PC-3 (cell line): ENCODE results near the gene COL16A1. TPM values are rescaled to one million over a fixed set of nuclear protein-coding genes. Genes with fewer than 3 reads are reported as not detected.

Experiments
- ATAC-seq: fragments of 200-7000 bp; cut with Tn5 transposase; 2 replicates; pipeline ENCODE4 v1.9.1; 2020; ENCODE audit warnings: mild to moderate bottlenecking, moderate library complexity
- BruUV-seq: library from RNA; stranded (reverse); fragments of 400-500 nt; replicated peaks from 2 replicates; lab custom pipeline; 2021; lab: Mats Ljungman, UMichigan
- CTCF ChIA-PET: fragments of 300-600 bp; sonication (Branson Sonifier 250); formaldehyde crosslinking; loops from one replicate; lab custom pipeline; 2022; ENCODE audit warnings: antibody characterized with exemption; lab: Charles Lee
- POLR2A ChIA-PET: fragments of 300-600 bp; sonication (Branson Sonifier 250); formaldehyde crosslinking; loops from one replicate; lab custom pipeline; 2022; ENCODE audit warnings: antibody characterized with exemption; ENCODE audit not compliant: unreplicated experiment; lab: Charles Lee
- DNase-seq: peaks from one replicate; pipeline ENCODE4 v3.0.0-alpha.2; 2015
- H2AFZ ChIP-seq: fragments of 300-600 bp; sonication (generic); 2 replicates; pipeline ENCODE4 v1.6.0; 2016; ENCODE audit warnings: antibody characterized with exemption, low read length
- H3F3A ChIP-seq: fragments of 300-600 bp; sonication (generic); one replicate; pipeline ENCODE4 v1.6.0; 2017; ENCODE audit warnings: antibody characterized with exemption, low read length, control low read depth, mild to moderate bottlenecking; ENCODE audit not compliant: unreplicated experiment
- H3K27ac ChIP-seq: fragments of 300-600 bp; sonication (generic); 2 replicates; pipeline ENCODE4 v1.5.1; 2016; ENCODE audit warnings: mild to moderate bottlenecking, low read length
- H3K27me3 ChIP-seq: fragments of 300-600 bp; sonication (generic); 2 replicates; pipeline ENCODE4 v1.6.1; 2016; ENCODE audit warnings: low read length, mixed read lengths
- H3K36me3 ChIP-seq: fragments of 300-600 bp; sonication (generic); 2 replicates; pipeline ENCODE4 v1.6.1; 2016; ENCODE audit warnings: low read depth, mixed run types, low read length, mixed read lengths
- H3K4me1 ChIP-seq: fragments of 300-600 bp; sonication (generic); 2 replicates; pipeline ENCODE4 v1.5.1; 2016; ENCODE audit warnings: low read length; ENCODE audit not compliant: insufficient read depth
- H3K4me2 ChIP-seq: fragments of 300-600 bp; sonication (generic); 2 replicates; pipeline ENCODE4 v1.6.0; 2016; ENCODE audit warnings: low read length
- H3K4me3 ChIP-seq: fragments of 300-600 bp; sonication (generic); 2 replicates; pipeline ENCODE4 v1.5.1; 2016; ENCODE audit warnings: mild to moderate bottlenecking, low read length, mixed read lengths
- H3K79me2 ChIP-seq: fragments of 300-600 bp; sonication (generic); 2 replicates; pipeline ENCODE4 v1.6.1; 2017; ENCODE audit warnings: low read length, mixed read lengths
- H3K9ac ChIP-seq: fragments of 300-600 bp; sonication (generic); 2 replicates; pipeline ENCODE4 v1.6.0; 2016; ENCODE audit warnings: mild to moderate bottlenecking, low read length
- H3K9me2 ChIP-seq: fragments of 300-600 bp; sonication (generic); replicated peaks from 2 replicates; pipeline ENCODE4 v1.6.1; 2016; ENCODE audit warnings: mixed run types, low read length, mixed read lengths
- H3K9me3 ChIP-seq: fragments of 300-600 bp; sonication (generic); 2 replicates; pipeline ENCODE4 v1.6.1; 2016; ENCODE audit warnings: low read length, mixed read lengths
- H4K20me1 ChIP-seq: fragments of 300-600 bp; sonication (generic); 2 replicates; pipeline ENCODE4 v1.6.1; 2016; ENCODE audit warnings: low read length, mixed read lengths
- CTCF ChIP-seq: fragments of 300-600 bp; sonication (generic); conservative IDR thresholded peaks from 2 replicates; pipeline ENCODE4 v1.5.1; 2017; ENCODE audit warnings: antibody characterized with exemption, low read depth, mild to moderate bottlenecking, low read length
- EZH2 ChIP-seq: fragments of 300-600 bp; sonication (generic); IDR thresholded peaks from one replicate; pipeline ENCODE4 v1.6.1; 2017; ENCODE audit warnings: antibody characterized with exemption, mild to moderate bottlenecking, low read length; ENCODE audit not compliant: unreplicated experiment
- EZH2phosphoT487 ChIP-seq: fragments of 300-600 bp; sonication (generic); IDR thresholded peaks from 2 replicates; pipeline ENCODE4 v1.6.1; 2018; ENCODE audit warnings: mild to moderate bottlenecking, antibody characterized with exemption, low read length, borderline replicate concordance
- intact Hi-C: fragments of 100-400 bp; cut with micrococcal nuclease; formaldehyde crosslinking; loops from 2 replicates; pipeline ENCODE4 v1.9.0; 2023
- total RNA-seq: library from RNA; depleted of rRNA; stranded (reverse); fragments of >200 nt; gene quantifications from 2 replicates; pipeline ENCODE4 v1.2.3, GENCODE V29; 2014

Gene COL16A1
- total RNA-seq, 1 experiment from 2014 or later: 5.0 TPM

GRCh38 chr1:31685795-31686194, 18.0 kb downstream of the COL16A1 start:
- no peaks in the 10 kb centered on the region for H3K9me2 ChIP-seq
- H3F3A ChIP-seq: no peaks in the 10 kb centered on the region
- no peaks in the 10 kb centered on the region for H3K9me3 ChIP-seq
- H3K9ac ChIP-seq: no peak overlapping the region
- no peaks in the 10 kb centered on the region for H4K20me1 ChIP-seq
- ChIA-PET CTCF (no interaction called here), POLR2A (no interaction called here)
- intact Hi-C loops: no loop called here
- H3K79me2 ChIP-seq: no peaks in the 10 kb centered on the region
- peaks cover 26% of the 10 kb centered on the region for H3K4me1 ChIP-seq
- no TSS peak for BruUV-seq
- no peak overlapping the region for H3K27ac ChIP-seq
- no peak overlapping the region for H3K4me3 ChIP-seq
- DNase-seq (no peak), ATAC-seq (no peak)
- no peak overlapping the region for H2AFZ ChIP-seq
- TF ChIP-seq EZH2phosphoT487 (no peak), EZH2 (no peak), CTCF (no peak)
- no peaks in the 10 kb centered on the region for H3K36me3 ChIP-seq
- no peaks in the 10 kb centered on the region for H3K27me3 ChIP-seq
- no peak overlapping the region for H3K4me2 ChIP-seq

- TF ChIP-seq EZH2phosphoT487 (no peak), CTCF (peak; percentile 55), EZH2 (no peak)
- Histone ChIP-seq H3K4me3 (no peak overlapping the region), H3K9me2 (no peaks in the 10 kb centered on the region), H3K27me3 (no peaks in the 10 kb centered on the region), H3K27ac (no peak overlapping the region), H3F3A (no peaks in the 10 kb centered on the region), H3K36me3 (no peaks in the 10 kb centered on the region), H3K4me1 (0 out of 2 replicates have a peak, but pooled peaks cover 8% of the 10 kb centered on the region), H2AFZ (no peak overlapping the region), H3K79me2 (no peaks in the 10 kb centered on the region), H4K20me1 (no peaks in the 10 kb centered on the region), H3K9ac (no peak overlapping the region), H3K9me3 (no peaks in the 10 kb centered on the region), H3K4me2 (no peak overlapping the region)
- intact Hi-C loops: no loop called here
- no TSS peak for BruUV-seq
- DNase-seq: peak; percentile 24
- ATAC-seq: peak; percentile 51; the same call in 1 of the 2 replicates
- ChIA-PET POLR2A (no interaction called here), CTCF (no interaction called here)
Observed at GRCh38 chr1:31683997-31684396, 19.8 kb downstream of the COL16A1 start.

- Histone ChIP-seq H3K27me3 (no peaks in the 10 kb centered on the region), H3F3A (no peaks in the 10 kb centered on the region), H3K79me2 (no peaks in the 10 kb centered on the region), H2AFZ (no peak overlapping the region), H3K9ac (no peak overlapping the region), H3K4me1 (no peaks in the 10 kb centered on the region), H3K4me2 (no peak overlapping the region), H4K20me1 (no peaks in the 10 kb centered on the region), H3K9me3 (no peaks in the 10 kb centered on the region), H3K9me2 (no peaks in the 10 kb centered on the region), H3K4me3 (no peak overlapping the region), H3K27ac (no peak overlapping the region), H3K36me3 (no peaks in the 10 kb centered on the region)
- CTCF ChIA-PET: no interaction called here
- ATAC-seq: no peak
- intact Hi-C loops: no loop called here
- BruUV-seq: no TSS peak
- POLR2A ChIA-PET: no interaction called here
- TF ChIP-seq CTCF: no peak
- DNase-seq: no peak
Observed at GRCh38 chr1:31681415-31681814, 22.4 kb downstream of the COL16A1 start.
